ENCODE results near the gene ROBO2. TPM values are rescaled to one million over a fixed set of nuclear protein-coding genes. Genes with fewer than 3 reads are reported as not detected.

ROBO2 gene
- total RNA-seq, 1 donor from 2014 or later, result 22.7 TPM

- TF ChIP-seq CTCF (conservative IDR thresholded peaks at IDR 0.05), result no peak
- no peaks in the 10 kb centered on the region for H3K27me3 Mint-ChIP-seq
- peaks cover 1% of the 10 kb centered on the region for H3K9me3 Mint-ChIP-seq
- H3K27ac Mint-ChIP-seq, result no peak overlapping the region
- no peaks in the 10 kb centered on the region for H3K4me1 Mint-ChIP-seq (ENCODE audit: unreplicated experiment)
- H3K36me3 Mint-ChIP-seq, result no peaks in the 10 kb centered on the region
- no peak for DNase-seq (ENCODE audit: extremely low spot score, unreplicated experiment)
- H3K4me3 Mint-ChIP-seq, result no peak overlapping the region
Observed at GRCh38 chr3:77065750-77066149, 25.9 kb downstream of the ROBO2 start.

GRCh38 chr3:77066829-77067228, 26.9 kb downstream of the ROBO2 start:
- Mint-ChIP-seq H3K36me3 (no peaks in the 10 kb centered on the region), H3K4me3 (no peak overlapping the region), H3K9me3 (no peaks in the 10 kb centered on the region), H3K4me1 (ENCODE audit: unreplicated experiment) (no peaks in the 10 kb centered on the region), H3K27ac (no peak overlapping the region), H3K27me3 (no peaks in the 10 kb centered on the region)
- no peak for TF ChIP-seq CTCF (conservative IDR thresholded peaks at IDR 0.05)
- no peak for DNase-seq (ENCODE audit: extremely low spot score, unreplicated experiment)

- Mint-ChIP-seq H3K36me3 (no peaks in the 10 kb centered on the region), H3K27ac (no peak overlapping the region), H3K27me3 (no peaks in the 10 kb centered on the region), H3K4me3 (no peak overlapping the region), H3K4me1 (ENCODE audit: unreplicated experiment) (peaks cover 4% of the 10 kb centered on the region), H3K9me3 (no peaks in the 10 kb centered on the region)
- TF ChIP-seq CTCF (conservative IDR thresholded peaks at IDR 0.05), result no peak
- DNase-seq (ENCODE audit: extremely low spot score, unreplicated experiment), result no peak
Observed at GRCh38 chr3:77068808-77069207, 28.9 kb downstream of the ROBO2 start.

GRCh38 chr3:77071364-77071763, 31.5 kb downstream of the ROBO2 start:
- Mint-ChIP-seq H3K27ac (no peak overlapping the region), H3K36me3 (no peaks in the 10 kb centered on the region), H3K4me3 (no peak overlapping the region), H3K27me3 (no peaks in the 10 kb centered on the region), H3K4me1 (ENCODE audit: unreplicated experiment) (peaks cover 4% of the 10 kb centered on the region), H3K9me3 (no peaks in the 10 kb centered on the region)
- no peak for DNase-seq (ENCODE audit: extremely low spot score, unreplicated experiment)
- no peak for TF ChIP-seq CTCF (conservative IDR thresholded peaks at IDR 0.05)

GRCh38 chr3:77071809-77072208, 31.9 kb downstream of the ROBO2 start:
- Mint-ChIP-seq H3K27ac (no peak overlapping the region), H3K4me1 (ENCODE audit: unreplicated experiment) (peaks cover 4% of the 10 kb centered on the region), H3K27me3 (no peaks in the 10 kb centered on the region), H3K36me3 (no peaks in the 10 kb centered on the region), H3K4me3 (no peak overlapping the region), H3K9me3 (no peaks in the 10 kb centered on the region)
- TF ChIP-seq CTCF (conservative IDR thresholded peaks at IDR 0.05), result no peak
- no peak for DNase-seq (ENCODE audit: extremely low spot score, unreplicated experiment)

- Mint-ChIP-seq H3K27ac (no peak overlapping the region), H3K27me3 (no peaks in the 10 kb centered on the region), H3K9me3 (no peaks in the 10 kb centered on the region), H3K4me1 (ENCODE audit: unreplicated experiment) (peaks cover 4% of the 10 kb centered on the region), H3K4me3 (no peak overlapping the region), H3K36me3 (no peaks in the 10 kb centered on the region)
- no peak for TF ChIP-seq CTCF (conservative IDR thresholded peaks at IDR 0.05)
- DNase-seq (ENCODE audit: extremely low spot score, unreplicated experiment), result no peak
Observed at GRCh38 chr3:77072232-77072631, 32.3 kb downstream of the ROBO2 start.

Measured in type B pancreatic cell (in vitro differentiated cells).